Peyer's patch (tissue), 4 donors: Measurements from ENCODE around the gene PTPRC.

Source experiments
- CTCF ChIP-seq, 6 experiments: fragments of 450-650 bp in 4 of 6; fragments of 200-600 bp in 2 of 6; sonication (generic) in 1 of 6; IDR thresholded peaks; one replicate each; pipeline ENCODE4 v1.5.1; 2017 to 2019; ENCODE audit warnings: antibody characterized with exemption in 6 of 6, mild to moderate bottlenecking in 3 of 6, moderate library complexity in 1 of 6
- POLR2A ChIP-seq, 2 donors: fragments of 450-650 bp; IDR thresholded peaks; one replicate each; pipeline ENCODE4 v1.5.1; 2017; ENCODE audit warnings: antibody characterized with exemption in 2 of 2, mild to moderate bottlenecking in 2 of 2, moderate library complexity in 2 of 2

- TF ChIP-seq CTCF (IDR thresholded peaks at IDR 0.05), result no peak
- TF ChIP-seq POLR2A (IDR thresholded peaks at IDR 0.05), result no peak
Measured at GRCh38 chr1:198657550-198658064, 18.8 kb downstream of the PTPRC start.
